ENCODE data around the gene COG4. TPM values are rescaled to one million over a fixed set of nuclear protein-coding genes. Genes with fewer than 3 reads are reported as not detected.

The COG4 gene
- total RNA-seq: 10 to 100 TPM; 40.8 to 85.4 (median 62.7) TPM
- 10 to 100 TPM; 45.7 to 54.8 (median 51.6) TPM for polyA plus RNA-seq
- long read RNA-seq, donor 1, transcript COG4-201 (19 exons, 2,833 nt): major isoform, 6 of 22 reads
- long read RNA-seq, donor 1, partial matches to known transcripts: 16 of 22 reads
- long read RNA-seq, donor 1, other reads (novel, unspliced or antisense): 0 of 22 reads
- long read RNA-seq, donor 2, transcript COG4-201 (19 exons, 2,833 nt): major isoform, 7 of 13 reads
- long read RNA-seq, donor 2, partial matches to known transcripts: 6 of 13 reads
- long read RNA-seq, donor 2, other reads (novel, unspliced or antisense): 0 of 13 reads

DNA sequence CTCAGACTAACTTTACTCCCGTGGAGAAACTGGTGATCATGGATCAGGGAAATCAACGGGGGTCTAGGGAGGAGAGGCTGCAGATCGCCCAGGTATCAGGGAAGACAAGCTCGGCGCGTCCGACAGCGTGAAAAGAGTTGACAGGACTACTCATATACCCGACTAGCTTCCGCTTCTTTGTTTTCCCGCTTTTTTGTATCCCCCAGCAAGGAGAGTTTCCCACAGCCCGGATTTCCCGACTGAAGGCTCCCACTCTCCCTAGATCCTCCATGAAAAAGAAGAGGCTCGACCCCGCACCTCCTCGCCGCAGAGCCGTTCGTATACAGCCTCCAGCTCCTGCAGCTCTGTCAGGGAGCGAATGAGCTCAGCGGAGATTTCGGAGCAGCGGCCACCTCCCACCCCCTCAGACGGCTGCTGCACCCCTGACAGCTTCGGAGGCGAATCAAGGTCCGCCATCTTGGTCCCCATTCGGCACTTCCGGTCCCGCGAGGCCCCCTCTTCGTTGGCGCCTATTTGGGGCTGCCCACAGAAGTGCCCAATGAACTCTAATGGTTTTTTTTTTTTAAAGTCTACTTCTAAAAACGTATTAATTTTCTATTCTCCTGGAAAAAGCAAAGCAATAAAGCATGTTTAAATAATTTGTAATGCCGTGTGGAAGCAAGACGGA, at the start of gene COG4:
Gene COG4, minus strand, starts transcription at position 479 of the 667 bp plus-strand sequence. Its CDS starts 11 bp downstream, at position 468.
- Histone ChIP-seq H3K4me1 (peaks cover 36 to 80% (median 60%) of the 10 kb centered on the region in 6 donors), H3K36me3 (peaks cover 0 to 45% (median 15%) of the 10 kb centered on the region in 6 donors), H3K27ac (peak within 1 kb of the TSS; percentile 86 to 95 (median 93)), H3K27me3 (replicated peaks in 1 of 7) (no peaks in the 10 kb centered on the region), H3K4me3 (peak within 1 kb of the TSS; percentile 84 to 100 (median 93)), H3K9me3 (no peaks in the 10 kb centered on the region)
- 0 to 1% (median 0%) methylated on average over 36 of the region's 36 CpGs for WGBS, 5 donors
- intact Hi-C loops (cut with DNase I; ENCODE audit: low total_unique reads): no loop called here
- TF ChIP-seq POLR2AphosphoS5 (IDR thresholded peaks at IDR 0.05): peak; percentile 64 to 86 (median 77)
- TF ChIP-seq POLR2A (IDR thresholded peaks at IDR 0.05): no peak
- TF ChIP-seq CTCF (IDR thresholded peaks at IDR 0.05 in 8 of 11, conservative IDR thresholded peaks at IDR 0.05 in 3 of 11): peak in 1 of 11 experiments; percentile 36
- peak; percentile 97 for DNase-seq

DNA sequence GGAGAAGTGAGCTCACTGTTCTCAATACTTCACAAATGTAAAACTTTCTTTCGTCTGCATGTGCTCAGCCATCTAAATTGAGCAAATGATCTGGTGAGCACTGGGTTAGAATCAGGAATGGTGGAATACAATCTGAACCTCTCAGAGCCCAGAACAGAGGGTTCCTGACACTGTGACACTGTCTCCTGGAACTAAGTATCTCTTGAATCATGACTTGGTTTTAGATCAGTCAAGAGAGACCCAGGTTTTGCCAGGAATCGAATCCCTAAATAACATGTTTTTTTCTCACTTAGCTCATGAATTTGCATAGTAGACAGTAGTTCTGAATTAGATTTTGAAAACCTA, 49.5 kb upstream of the COG4 start:
- Histone ChIP-seq H3K4me3 (no peak overlapping the region), H3K9me3 (no peaks in the 10 kb centered on the region), H3K4me1 (peaks cover 29 to 60% (median 44%) of the 10 kb centered on the region in 6 donors), H3K27ac (peak overlapping the region; percentile 33 to 81 (median 69)), H3K36me3 (peaks cover 11 to 80% (median 53%) of the 10 kb centered on the region in 6 donors), H3K27me3 (replicated peaks in 1 of 7) (no peaks in the 10 kb centered on the region)
- TF ChIP-seq POLR2AphosphoS5 (IDR thresholded peaks at IDR 0.05) (no peak), CTCF (IDR thresholded peaks at IDR 0.05 in 8 of 11, conservative IDR thresholded peaks at IDR 0.05 in 3 of 11) (no peak), POLR2A (IDR thresholded peaks at IDR 0.05) (no peak)
- intact Hi-C loops (cut with DNase I; ENCODE audit: low total_unique reads): no loop called here
- DNase-seq: no peak
- 68 to 88% (median 72%) methylated on average over 2 of the region's 2 CpGs for WGBS, 5 donors

GRCh38 chr16:70572050-70572925, 48.9 kb upstream of the COG4 start:
- Histone ChIP-seq H3K4me3 (no peak overlapping the region), H3K4me1 (peaks cover 28 to 57% (median 43%) of the 10 kb centered on the region in 6 donors), H3K36me3 (peaks cover 13 to 86% (median 59%) of the 10 kb centered on the region in 6 donors), H3K27ac (peak overlapping the region; percentile 36 to 81 (median 69)), H3K27me3 (replicated peaks in 1 of 7) (no peaks in the 10 kb centered on the region), H3K9me3 (no peaks in the 10 kb centered on the region)
- TF ChIP-seq CTCF (IDR thresholded peaks at IDR 0.05 in 8 of 11, conservative IDR thresholded peaks at IDR 0.05 in 3 of 11) (no peak), POLR2A (IDR thresholded peaks at IDR 0.05) (no peak)
- intact Hi-C loops (cut with DNase I; ENCODE audit: low total_unique reads): no loop called here
- no peak for DNase-seq
- 72 to 80% (median 76%) methylated on average over 5 of the region's 5 CpGs for WGBS, 5 donors
